HG02623 (cell line): ENCODE data around the gene LCN10.
"Not testable (repeated sequence)": the region's sequence is repeated elsewhere in the genome, so short reads cannot be mapped to it uniquely, and the experiment has no call there.

ENCODE experiments used
- ATAC-seq: cut with Tn5 transposase; IDR thresholded peaks from one replicate; pipeline ENCODE4 v1.9.1; 2021; ENCODE audit warnings: moderate library complexity; ENCODE audit not compliant: unreplicated experiment

The LCN10 gene

DNA sequence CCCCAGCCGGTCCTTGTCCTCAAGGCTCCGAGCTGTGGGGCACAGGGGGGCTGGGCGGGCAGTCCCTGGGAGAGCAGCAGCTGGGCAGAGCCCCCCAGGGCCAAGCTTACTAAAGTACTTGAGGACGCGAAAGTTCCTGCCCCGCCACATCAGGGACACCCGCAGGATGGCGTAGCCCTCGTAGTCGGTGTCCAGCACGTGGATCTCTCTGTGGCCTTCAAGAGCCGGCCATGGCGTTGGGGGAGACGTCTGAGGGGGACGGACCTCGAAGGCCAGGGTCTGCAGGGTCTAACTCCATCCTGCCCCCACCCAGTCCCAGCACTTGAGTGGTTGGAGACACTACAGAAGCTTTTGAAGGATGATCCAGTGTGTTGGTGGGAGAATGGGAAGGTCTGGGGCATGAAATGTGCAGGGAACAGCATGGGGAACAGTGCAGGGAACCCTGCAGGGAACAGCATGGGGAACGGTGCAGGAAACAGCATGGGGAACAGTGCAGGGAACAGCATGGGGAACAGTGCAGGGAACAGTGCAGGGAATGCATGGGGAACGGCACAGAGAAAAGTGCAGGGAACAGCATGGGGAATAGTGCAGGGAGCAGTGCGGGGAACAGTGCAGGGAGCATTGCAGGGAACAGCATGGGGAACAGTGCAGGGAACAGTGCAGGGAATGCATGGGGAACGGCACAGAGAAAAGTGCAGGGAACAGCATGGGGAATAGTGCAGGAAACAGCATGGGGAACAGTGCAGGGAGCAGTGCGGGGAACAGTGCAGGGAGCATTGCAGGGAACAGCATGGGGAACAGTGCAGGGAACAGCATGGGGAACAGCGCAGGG, 12.8 kb upstream of the LCN10 start:
- not testable (repeated sequence) for ATAC-seq

DNA sequence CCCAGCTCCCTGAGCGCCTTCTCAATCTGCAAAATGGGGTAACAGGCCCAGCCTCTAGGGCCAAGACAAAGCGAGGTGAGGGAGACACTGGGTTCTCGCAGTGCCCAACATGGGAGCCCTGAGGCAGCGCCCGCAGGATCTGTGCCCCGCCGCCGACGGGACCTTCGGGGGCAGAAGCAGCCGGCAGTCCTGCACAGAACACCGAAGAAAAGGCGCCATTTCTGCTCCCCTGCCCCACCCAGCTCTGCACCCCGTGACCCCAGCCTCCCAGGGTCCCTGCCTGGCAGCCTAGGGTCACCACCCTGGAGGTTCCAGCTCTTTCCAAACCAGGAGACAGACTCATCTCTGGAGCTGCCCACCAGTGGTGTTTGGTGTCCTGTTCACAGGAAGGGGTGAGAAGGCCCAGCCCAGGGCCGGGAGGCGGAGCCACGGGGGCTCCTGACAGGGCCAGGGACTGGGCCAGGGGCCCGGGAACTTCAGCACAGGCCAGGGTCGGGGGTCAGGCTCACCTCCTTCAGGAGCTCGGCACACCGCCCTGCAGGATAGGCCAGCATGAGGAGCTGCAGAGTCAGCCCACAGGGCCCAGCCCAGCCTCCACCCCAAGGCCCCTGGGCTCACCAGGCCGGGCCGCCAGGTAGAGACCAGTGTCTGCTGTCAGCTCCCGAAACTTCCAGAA, 12.0 kb upstream of the LCN10 start:
- no peak for ATAC-seq

GRCh38 chr9:136754059-136754572, 11.4 kb upstream of the LCN10 start:
- no peak for ATAC-seq

GRCh38 chr9:136753371-136754058, 10.8 kb upstream of the LCN10 start:
- no peak for ATAC-seq

DNA sequence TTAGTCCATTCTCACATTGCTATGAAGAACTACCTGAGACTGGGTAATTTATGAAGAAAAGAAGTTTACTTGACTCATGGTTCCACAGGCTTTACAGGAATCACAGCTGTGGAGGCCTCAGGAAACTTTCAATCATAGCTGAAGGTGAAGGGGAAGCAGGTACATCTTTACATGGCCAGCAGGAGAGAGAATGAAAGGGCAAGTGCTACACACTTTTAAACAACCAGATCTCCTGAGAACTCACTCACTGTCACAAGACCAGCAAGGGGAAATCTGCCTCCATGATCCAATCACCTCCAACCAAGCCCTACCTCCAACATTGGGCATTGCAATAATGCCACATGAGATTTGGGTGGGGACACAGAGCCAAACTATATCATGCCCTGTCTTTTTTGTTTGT, 9.1 kb upstream of the LCN10 start:
- no peak for ATAC-seq

DNA sequence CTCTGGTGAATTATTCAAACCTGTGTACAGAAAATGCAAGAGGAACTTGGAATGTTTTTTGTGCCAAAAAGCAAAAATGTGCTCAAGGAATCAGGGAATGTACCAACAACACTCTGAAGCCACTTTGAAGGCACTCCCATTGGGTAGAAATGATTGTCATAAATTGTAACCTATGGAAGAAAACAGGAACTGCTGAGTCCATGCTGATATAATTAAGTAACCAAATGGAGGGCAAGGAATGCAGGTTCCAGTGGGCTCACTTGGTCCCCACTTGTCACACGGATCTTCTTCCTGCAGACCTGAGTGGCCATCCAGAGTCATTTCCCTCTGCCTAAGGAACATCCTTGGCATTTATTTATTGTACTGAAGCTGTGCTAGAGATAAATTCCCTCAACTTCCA, 8.5 kb upstream of the LCN10 start:
- no peak for ATAC-seq

- ATAC-seq: no peak
Observed at GRCh38 chr9:136750526-136750925, 7.8 kb upstream of the LCN10 start.

DNA sequence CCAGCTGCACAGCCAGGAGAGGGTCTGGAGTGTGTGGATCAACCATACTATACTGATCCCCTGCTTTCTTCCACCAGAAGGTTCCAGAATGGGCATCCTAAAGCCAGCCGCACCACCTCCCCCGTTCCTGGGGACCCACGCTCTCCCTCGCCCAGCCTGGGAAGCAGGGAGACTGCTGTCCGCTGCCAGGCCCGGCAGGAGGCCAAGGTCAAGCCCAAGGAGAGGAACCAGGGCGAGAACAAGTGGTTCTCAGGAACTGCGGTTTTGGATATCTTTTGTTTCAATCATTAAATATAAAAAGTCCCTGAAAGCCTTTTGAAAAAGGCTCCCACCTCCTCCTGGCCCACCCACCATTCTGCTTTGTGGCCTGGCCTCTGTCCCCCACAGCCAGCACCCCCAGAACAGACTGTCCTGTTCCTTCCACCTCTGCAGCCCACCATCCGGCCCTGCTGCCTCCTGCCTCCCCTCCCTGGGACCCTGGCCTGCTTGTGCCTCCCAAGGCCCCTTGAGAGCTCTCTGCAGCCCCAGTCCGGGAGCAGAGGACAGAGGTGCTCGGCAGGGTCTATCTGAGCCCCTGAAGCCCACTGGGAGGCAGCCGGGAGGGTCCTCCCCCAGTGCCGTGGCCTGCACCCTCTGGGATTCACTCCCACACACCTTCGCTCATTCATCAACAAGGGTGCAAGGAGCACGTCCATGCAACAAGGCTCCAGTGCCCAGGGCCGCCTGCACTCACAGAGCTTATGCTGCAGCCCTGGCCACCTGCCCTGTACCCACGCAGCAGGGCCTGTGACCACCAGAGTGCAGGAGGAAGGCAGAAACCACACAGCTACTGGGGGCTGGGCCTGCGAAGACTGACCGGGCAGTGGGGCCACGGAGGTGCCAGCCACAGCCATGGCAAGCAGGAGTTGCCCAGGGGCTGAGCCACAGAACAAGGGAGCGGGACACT, 6.2 kb upstream of the LCN10 start:
- ATAC-seq: no peak

- ATAC-seq: no peak
Observed at GRCh38 chr9:136748201-136748600, 5.5 kb upstream of the LCN10 start, which contains the start of gene LCN6. TSS of gene LCN6 (minus strand) at chr9:136748525. CDS start at chr9:136748483, 42 bp downstream.

DNA sequence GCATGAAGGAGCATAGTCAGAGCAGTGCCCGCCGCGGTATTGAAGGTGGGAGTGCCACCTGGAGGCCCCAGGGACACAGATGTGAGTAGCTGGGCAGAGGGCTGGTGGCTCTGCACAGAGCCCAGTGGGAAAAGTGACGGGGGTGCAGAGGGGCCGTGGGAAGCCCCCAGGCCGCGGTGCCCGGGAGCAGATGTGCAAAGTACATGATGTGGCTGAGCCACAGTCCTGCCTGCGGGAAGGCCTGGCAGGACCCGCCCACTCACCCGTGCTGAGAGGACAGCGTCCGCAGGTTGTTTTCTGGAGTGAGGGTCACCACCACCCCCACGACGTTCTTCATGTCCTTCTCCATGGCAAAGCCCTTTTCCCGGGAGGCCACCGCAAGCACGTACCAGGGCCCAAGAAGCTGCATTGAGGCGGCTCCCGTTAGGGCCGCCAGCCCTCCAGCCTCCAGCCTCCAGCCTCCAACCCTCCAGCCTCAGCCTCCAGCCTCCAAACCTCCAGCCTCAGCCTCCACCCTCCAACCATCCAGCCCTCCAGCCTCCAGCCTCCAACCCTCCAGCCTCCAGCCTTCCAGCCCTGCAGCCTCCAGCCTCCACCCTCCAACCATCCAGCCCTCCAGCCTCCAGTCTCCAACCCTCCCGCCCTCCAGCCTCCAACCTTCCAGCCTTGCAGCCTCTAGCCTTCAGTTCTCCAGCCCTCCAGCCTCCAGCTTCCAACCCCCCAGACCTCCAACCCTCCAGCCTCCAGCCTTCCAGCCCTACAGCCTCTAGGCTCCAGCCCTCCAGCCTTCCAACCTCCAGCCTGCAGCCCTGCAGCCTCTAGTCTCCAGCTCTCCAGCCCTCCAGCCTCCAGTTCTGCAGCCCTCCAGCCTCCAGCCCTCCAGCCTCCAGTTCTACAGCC, 4.7 kb upstream of the LCN10 start:
- no peak for ATAC-seq

DNA sequence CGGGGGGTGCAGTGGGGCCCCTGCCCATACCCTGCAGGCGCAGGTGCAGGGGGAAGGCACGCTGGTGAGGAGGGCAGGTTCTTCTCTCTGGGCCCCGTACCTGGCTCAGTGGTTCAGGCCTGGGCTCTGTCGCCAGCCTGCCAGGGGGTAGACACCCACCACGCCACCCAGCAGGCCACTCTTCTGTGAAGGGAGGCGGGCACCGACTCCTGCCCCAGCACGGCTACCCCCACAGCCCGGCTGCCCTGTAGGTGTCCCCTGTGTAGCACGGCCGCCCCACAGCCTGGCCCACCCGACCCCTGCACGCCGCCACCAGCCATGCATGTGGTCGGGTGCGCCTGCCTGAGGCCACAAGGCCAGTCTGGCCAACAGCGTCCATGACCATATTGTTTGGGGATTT, 3.9 kb upstream of the LCN10 start:
- no peak for ATAC-seq

DNA sequence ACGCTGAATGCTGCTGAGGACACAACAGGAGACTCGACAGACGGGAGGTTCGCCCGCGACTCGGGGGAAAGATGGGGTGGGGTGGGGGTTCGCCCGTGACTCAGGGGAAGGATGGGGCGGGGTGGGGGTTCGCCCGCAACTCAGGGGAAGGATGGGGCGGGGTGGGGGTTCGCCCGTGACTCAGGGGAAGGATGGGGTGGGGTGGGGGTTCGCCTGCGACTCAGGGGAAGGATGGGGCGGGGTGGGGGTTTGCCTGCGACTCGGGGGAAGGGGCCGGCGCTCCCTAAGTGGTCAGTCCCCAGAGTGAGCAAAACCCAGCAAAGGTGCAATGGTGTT, 3.4 kb upstream of the LCN10 start:
- no peak for ATAC-seq

DNA sequence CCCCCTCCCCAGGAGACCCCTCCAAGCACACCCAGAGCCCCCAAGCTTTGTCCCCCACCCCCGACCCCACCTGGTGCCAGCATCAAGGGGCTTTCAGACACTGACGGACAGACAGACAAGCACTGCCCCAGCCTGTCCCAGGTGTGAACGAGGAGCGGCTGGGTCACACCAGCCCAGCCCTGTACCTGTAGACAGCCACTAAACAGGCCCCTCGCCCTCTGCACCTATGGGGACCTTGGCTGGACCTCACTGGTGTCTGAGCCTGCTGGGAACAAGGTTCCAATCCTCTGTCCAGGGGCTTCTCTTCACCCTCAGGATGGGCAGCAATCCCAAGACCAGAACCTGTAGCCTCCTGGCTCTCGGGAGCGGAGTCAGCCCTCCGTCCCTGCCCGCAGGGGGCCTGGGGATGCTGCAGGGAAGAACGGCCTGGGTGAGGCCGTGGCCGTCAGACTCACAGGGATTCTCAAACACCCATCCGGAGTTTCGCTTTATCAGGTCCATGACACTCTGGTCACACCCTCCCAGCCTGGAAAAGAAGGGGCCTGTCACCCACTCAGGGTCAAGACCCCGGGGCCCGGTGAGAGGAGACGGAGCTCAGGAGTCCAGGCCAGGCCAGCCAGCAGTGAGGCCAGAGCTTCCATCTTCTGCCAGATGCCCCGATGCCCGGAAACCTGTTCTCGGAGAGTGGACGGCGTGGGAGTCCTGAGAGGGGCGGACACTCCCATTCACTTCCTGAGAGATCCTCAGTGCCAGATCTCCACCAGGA, 2.8 kb upstream of the LCN10 start:
- ATAC-seq: no peak

DNA sequence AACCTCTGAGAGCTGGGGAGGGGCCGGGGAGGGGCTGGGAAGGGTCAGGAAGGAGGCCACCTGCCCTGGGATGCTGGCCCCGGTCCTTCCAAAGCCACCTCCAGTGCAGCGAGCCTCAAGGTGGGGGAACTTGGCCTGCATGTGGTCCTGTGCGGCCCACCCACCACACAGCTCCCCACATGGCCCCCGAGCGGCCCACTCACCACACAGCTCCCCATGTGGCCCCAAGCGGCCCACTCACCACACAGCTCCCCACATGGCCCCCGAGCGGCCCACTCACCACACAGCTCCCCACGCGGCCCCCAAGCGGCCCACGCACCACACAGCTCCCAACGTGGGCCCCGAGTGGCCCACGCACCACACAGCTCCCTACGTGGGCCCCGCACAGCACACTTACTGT, 2.0 kb upstream of the LCN10 start:
- ATAC-seq: no peak

DNA sequence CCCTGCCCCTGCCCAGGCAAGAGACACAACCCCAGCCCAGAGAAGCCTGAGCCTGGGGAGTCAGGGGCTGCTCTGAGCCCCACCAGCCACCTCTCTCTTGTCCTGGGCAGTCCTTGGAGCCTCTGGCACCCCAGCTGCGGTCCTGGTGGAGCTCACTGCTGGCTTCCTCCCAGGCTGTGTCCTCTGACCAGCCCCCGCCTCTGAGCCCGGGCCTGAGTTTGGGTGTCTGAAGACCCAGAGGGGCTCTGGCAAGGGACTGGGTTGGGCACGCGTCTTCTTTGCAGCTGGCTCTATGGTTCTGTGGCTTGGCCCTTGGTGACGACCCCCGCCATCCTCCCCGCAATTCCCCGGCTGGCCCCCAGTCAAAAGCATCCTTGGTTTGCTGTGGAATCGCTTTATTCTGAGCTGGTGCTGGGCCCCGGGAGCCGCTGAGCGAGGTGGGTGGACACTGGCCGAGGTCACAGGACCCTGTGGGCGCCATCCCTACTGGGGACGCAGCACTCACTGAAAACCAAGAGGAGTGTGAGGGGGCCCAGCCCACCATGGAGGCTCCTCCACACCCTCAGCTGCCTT, 985 bp upstream of the LCN10 start:
- ATAC-seq: no peak

- ATAC-seq: no peak
Observed at GRCh38 chr9:136741883-136742571, 713 bp downstream of the LCN10 start.

DNA sequence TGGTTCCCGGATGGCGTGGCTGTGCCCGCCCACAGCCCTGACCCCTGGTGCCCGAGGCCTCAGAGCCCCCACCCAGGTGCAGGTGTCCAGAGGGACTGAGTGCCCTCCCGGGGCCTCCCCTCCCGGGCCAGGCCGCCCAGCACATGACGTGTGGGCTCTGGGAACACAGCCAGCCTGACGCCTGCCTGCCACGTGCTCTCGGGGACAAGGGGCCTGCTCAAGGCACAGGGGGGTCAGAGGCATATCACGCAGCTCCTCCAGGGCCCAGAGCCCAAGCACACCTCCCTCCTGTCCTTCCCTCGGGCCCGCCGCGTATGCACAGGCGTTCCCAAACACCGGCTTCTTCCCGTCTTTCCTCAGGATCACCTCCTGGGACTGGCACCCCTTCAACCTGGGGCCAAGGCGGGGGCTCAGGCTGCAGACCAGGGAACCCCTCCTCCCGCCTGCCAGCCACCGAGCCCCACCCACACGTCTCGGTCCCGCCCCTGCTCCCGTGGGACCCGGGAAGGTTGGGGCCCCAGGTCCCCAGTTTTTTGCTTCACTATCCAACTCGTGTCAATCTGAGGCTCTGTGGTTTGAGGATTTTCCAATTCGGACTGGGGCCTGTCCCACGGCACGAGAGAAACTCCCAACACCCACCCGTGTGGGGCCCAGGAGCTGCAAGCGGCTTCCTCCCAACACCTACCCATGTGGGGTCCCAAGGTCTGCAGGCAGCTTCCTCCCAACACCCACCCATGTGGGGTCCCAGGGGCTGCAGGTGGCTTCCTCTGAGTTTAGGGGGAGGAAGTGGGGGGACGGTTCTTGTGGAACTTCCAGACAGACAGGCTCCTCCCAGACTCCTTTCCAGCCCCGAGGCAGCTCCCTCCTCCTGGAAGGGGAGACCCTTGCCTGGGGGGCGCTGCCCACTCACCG, 1.5 kb downstream of the LCN10 start:
- ATAC-seq: no peak
